SK-N-MC (cell line): ENCODE data around the gene TAF1.
"Not testable (repeated sequence)": the region's sequence is repeated elsewhere in the genome, so short reads cannot be mapped to it uniquely, and the experiment has no call there.

Experiments
- DNase-seq: peaks from one replicate; pipeline ENCODE4 v3.0.0-alpha.2; 2011; ENCODE audit warnings: low read depth, low spot score
- H3K27ac ChIP-seq: fragments of 200-600 bp; sonication (generic); 2 replicates; pipeline ENCODE4 v1.5.1; 2016; ENCODE audit warnings: mixed run types
- H3K36me3 ChIP-seq: fragments of 200-600 bp; sonication (generic); 2 replicates; pipeline ENCODE4 v1.6.1; 2017; ENCODE audit warnings: antibody characterized with exemption, low read length, mixed read lengths; ENCODE audit not compliant: insufficient read depth
- H3K4me3 ChIP-seq: fragments of 200-600 bp; sonication (generic); 2 replicates; pipeline ENCODE4 v1.5.1; 2016
- H3K9ac ChIP-seq: fragments of 200-600 bp; sonication (generic); 2 replicates; pipeline ENCODE4 v1.8.0; 2017; ENCODE audit warnings: mixed run types, mixed read lengths; ENCODE audit not compliant: insufficient read length
- H3K9me3 ChIP-seq: fragments of 200-600 bp; sonication (generic); 2 replicates; pipeline ENCODE4 v1.6.1; 2017; ENCODE audit warnings: low read depth, mild to moderate bottlenecking, antibody characterized with exemption, low read length, moderate library complexity, mixed read lengths
- EZH2 ChIP-seq: fragments of 200-600 bp; sonication (generic); IDR thresholded peaks from one replicate; pipeline ENCODE4 v1.6.1; 2017; ENCODE audit warnings: antibody characterized with exemption
- FOXP2 ChIP-seq: optimal IDR thresholded peaks from 2 replicates; pipeline ENCODE3; 2011; ENCODE audit warnings: mild to moderate bottlenecking, moderate library complexity; ENCODE audit not compliant: insufficient read depth; ENCODE audit errors: extremely low read length, control extremely low read depth
- POLR2AphosphoS5 ChIP-seq: IDR thresholded peaks from 2 replicates; pipeline ENCODE4 v1.6.1; 2012; ENCODE audit warnings: mild to moderate bottlenecking, low read depth, low read length, borderline replicate concordance

The TAF1 gene

GRCh38 chrX:71509289-71509688 lies 143.1 kb downstream of the TAF1 start:
- no peaks in the 10 kb centered on the region for H3K36me3 ChIP-seq
- H3K27ac ChIP-seq: no peak overlapping the region
- TF ChIP-seq POLR2AphosphoS5: no peak
- TF ChIP-seq FOXP2: no peak
- TF ChIP-seq EZH2: no peak
- no peak overlapping the region for H3K9ac ChIP-seq
- no peak for DNase-seq
- H3K9me3 ChIP-seq: no peaks in the 10 kb centered on the region
- no peak overlapping the region for H3K4me3 ChIP-seq

- Histone ChIP-seq H3K9me3 (no peaks in the 10 kb centered on the region), H3K4me3 (no peak overlapping the region)
Observed at GRCh38 chrX:71510161-71510560, 144.0 kb downstream of the TAF1 start.

DNA sequence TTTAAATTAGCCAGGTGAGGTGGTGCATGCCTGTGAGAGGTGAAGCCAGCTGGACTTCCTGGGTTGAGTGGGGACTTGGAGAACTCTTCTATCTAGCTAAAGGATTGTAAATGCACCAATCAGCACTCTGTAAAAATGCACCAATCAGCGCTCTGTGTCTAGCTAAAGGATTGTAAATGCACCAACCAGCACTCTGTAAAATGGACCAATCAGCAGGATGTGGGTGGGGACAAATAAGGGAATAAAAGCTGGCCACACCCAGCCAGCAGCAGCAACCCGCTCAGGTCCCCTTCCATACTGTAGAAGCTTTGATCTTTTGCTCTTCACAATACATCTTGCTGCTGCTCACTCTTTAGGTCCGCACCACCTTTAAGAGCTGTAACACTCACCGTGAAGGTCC lies 147.6 kb downstream of the TAF1 start:
- not testable (repeated sequence) for H3K27ac ChIP-seq, H3K9me3 ChIP-seq, DNase-seq, H3K4me3 ChIP-seq, H3K36me3 ChIP-seq, H3K9ac ChIP-seq

More at GRCh38 chrX:71510161-71510560, 144.0 kb downstream of the TAF1 start:
- DNase-seq: no peak
- TF ChIP-seq POLR2AphosphoS5 (no peak), FOXP2 (no peak), EZH2 (no peak)
- Histone ChIP-seq H3K9ac (no peak overlapping the region), H3K27ac (no peak overlapping the region), H3K36me3 (no peaks in the 10 kb centered on the region)

DNA sequence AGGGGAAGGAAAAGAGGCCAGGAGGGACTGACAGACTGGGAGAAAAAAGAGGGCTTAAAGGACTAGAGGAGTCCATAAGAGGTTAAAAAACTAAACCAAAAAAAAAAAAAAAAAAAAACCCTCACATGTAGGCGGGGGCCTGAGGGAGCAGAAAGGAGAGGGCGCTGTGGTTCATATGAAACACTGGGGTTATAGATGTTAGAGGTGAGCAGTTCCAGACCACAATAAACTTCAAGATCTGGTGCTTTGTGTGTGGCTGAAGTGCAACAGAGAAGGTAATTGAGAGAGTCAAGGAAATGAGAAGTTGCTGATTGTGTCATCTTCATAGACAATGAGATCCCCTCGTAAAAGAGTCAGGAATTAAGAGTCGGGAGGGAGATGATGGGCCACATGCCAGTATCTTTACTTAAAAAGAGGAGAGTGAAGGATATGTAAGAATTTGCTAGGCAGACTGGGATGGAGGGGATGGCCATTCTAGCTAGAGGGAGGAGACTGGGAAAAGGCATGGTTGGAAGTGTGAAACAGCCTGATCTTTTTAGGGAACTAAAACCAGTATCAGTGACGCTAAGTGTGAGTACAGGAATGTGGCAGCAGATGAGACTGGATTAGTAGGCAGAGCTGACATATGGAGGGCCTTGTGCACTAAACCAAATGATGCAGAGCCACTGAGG lies 148.3 kb downstream of the TAF1 start:
- no peaks in the 10 kb centered on the region for H3K36me3 ChIP-seq
- no peak for DNase-seq
- H3K4me3 ChIP-seq: no peak overlapping the region
- no peak overlapping the region for H3K9ac ChIP-seq
- H3K9me3 ChIP-seq: no peaks in the 10 kb centered on the region
- TF ChIP-seq FOXP2: no peak
- TF ChIP-seq EZH2: no peak
- no peak for TF ChIP-seq POLR2AphosphoS5
- no peak overlapping the region for H3K27ac ChIP-seq

- DNase-seq: no peak
- Histone ChIP-seq H3K9ac (no peak overlapping the region), H3K36me3 (no peaks in the 10 kb centered on the region), H3K4me3 (no peak overlapping the region), H3K27ac (no peak overlapping the region), H3K9me3 (no peaks in the 10 kb centered on the region)
- TF ChIP-seq POLR2AphosphoS5 (no peak), EZH2 (no peak), FOXP2 (no peak)
Observed at GRCh38 chrX:71515038-71515396, 148.9 kb downstream of the TAF1 start.
